Stomach (tissue), 9 donors: ENCODE results near the gene TRAF3. TPM values are rescaled to one million over a fixed set of nuclear protein-coding genes. Genes with fewer than 3 reads are reported as not detected.

Experiments
- DNase-seq, 2 donors: peaks; one replicate each; pipeline versions ENCODE4 v3.0.0 to v3.0.0-alpha.2; 2013 to 2019
- H3K27ac ChIP-seq, 5 donors: fragments of 200-600 bp in 4 of 5; sonication (generic) in 4 of 5; one replicate each; pipeline ENCODE4 v1.5.1; 2013 to 2019; ENCODE audit warnings: mild to moderate bottlenecking in 1 of 5, moderate library complexity in 1 of 5
- H3K27me3 ChIP-seq, 3 donors: fragments of 200-600 bp; sonication (generic); one replicate each; pipeline ENCODE4 v1.5.1; 2017 to 2019; ENCODE audit warnings: mixed run types in 1 of 3
- H3K36me3 ChIP-seq, 4 donors: fragments of 200-600 bp; sonication (generic); 1 replicate in 3 of 4; 2 replicates in 1 of 4; pipeline ENCODE4 v1.5.1; 2016 to 2019
- H3K4me1 ChIP-seq, 4 donors: fragments of 200-600 bp; sonication (generic); one replicate each; pipeline ENCODE4 v1.5.1; 2016 to 2019
- H3K4me3 ChIP-seq, 4 donors: fragments of 200-600 bp; sonication (generic) in 3 of 4; one replicate each; pipeline ENCODE4 v1.5.1; 2016 to 2019; ENCODE audit warnings: mild to moderate bottlenecking in 1 of 4
- H3K9me3 ChIP-seq, 4 donors: fragments of 200-600 bp; sonication (generic); one replicate each; pipeline ENCODE4 v1.5.1; 2016 to 2019
- CTCF ChIP-seq, 7 experiments: fragments of 450-650 bp in 4 of 7; fragments of 200-600 bp in 3 of 7; sonication (generic) in 3 of 7; IDR thresholded peaks; one replicate each; pipeline ENCODE4 v1.5.1; 2016 to 2019; ENCODE audit warnings: antibody characterized with exemption in 7 of 7, control low read depth in 2 of 7, mild to moderate bottlenecking in 1 of 7
- EP300 ChIP-seq: sonication (generic); formaldehyde crosslinking; IDR thresholded peaks from one replicate; pipeline ENCODE4 v1.6.1; 2017; ENCODE audit warnings: antibody characterized with exemption
- POLR2A ChIP-seq, 4 donors: fragments of 450-650 bp; IDR thresholded peaks; one replicate each; pipeline ENCODE4 v1.6.1; 2016; ENCODE audit warnings: antibody characterized with exemption in 4 of 4, control low read depth in 2 of 4, mild to moderate bottlenecking in 1 of 4, moderate library complexity in 1 of 4
- POLR2AphosphoS5 ChIP-seq, 3 donors: sonication (generic); formaldehyde crosslinking; IDR thresholded peaks; one replicate each; pipeline ENCODE4 v1.6.1; 2016; ENCODE audit warnings: antibody characterized with exemption in 3 of 3
- WGBS, 5 donors: extraction: QIAGEN DNeasy Blood & Tissue Kit in 3 of 5; methylation state at CpG; one replicate each; pipeline versions ENCODE4 v1.1.5 to v1.1.7; 2013 to 2018; 5-methylcytosine and 5-hydroxymethylcytosine counted together
- intact Hi-C: fragments of 100-400 bp; cut with DNase I; formaldehyde crosslinking; loops from one replicate; pipeline ENCODE4 v1.15.1; 2023; ENCODE audit warnings: low total_unique reads
- polyA plus RNA-seq, 3 donors: library from polyadenylated mRNA; stranded (reverse); fragments of 200-250 nt; gene quantifications; one replicate each; pipeline ENCODE4 v1.2.3, GENCODE V29; 2013
- total RNA-seq, 5 donors: library from RNA; depleted of rRNA; stranded (reverse); fragments of >200 nt; gene quantifications; one replicate each; pipeline versions ENCODE4 v1.1.0 to v1.2.3, GENCODE V29; 2014 to 2016
- donor health status: healthy with polysubstance abuse.
- donor health status: Bipolar disorder and iron deficiency.
- donor health status: healthy.

The TRAF3 gene
- total and polyA plus RNA-seq, 8 donors, result 3.5 to 30.1 (median 6.3) TPM

GRCh38 chr14:102914474-102915291 is 137.4 kb downstream of the TRAF3 start:
- no peak overlapping the region for H3K27ac ChIP-seq
- WGBS, 5 donors, result 79 to 86% (median 83%) methylated on average over 19 to 26 of the region's 26 CpGs
- TF ChIP-seq EP300, result no peak
- TF ChIP-seq CTCF (IDR thresholded peaks at IDR 0.05), result no peak
- no peak for TF ChIP-seq POLR2A (IDR thresholded peaks at IDR 0.05)
- no peak for TF ChIP-seq POLR2AphosphoS5 (IDR thresholded peaks at IDR 0.05)
- no peak for DNase-seq
- H3K4me1 ChIP-seq, result no peaks in the 10 kb centered on the region
- H3K4me3 ChIP-seq, result no peak overlapping the region
- intact Hi-C loops, result loop anchor here (10.0 kb wide), 1 partner anchor 140 kb away; the partner anchor contains the start of gene TRAF3
- no peaks in the 10 kb centered on the region for H3K27me3 ChIP-seq
- no peaks in the 10 kb centered on the region for H3K9me3 ChIP-seq
- H3K36me3 ChIP-seq, result peaks cover 0 to 10% (median 4%) of the 10 kb centered on the region in 4 donors

- Histone ChIP-seq H3K36me3 (peaks cover 0 to 10% (median 4%) of the 10 kb centered on the region in 4 donors), H3K4me1 (no peaks in the 10 kb centered on the region), H3K27me3 (no peaks in the 10 kb centered on the region), H3K27ac (no peak overlapping the region), H3K4me3 (no peak overlapping the region), H3K9me3 (no peaks in the 10 kb centered on the region)
- intact Hi-C loops, result loop anchor here (10.0 kb wide), 1 partner anchor 141 kb away; the partner anchor contains the start of gene TRAF3
- WGBS, 5 donors, result 70 to 84% (median 82%) methylated on average over 13 to 19 of the region's 19 CpGs
- TF ChIP-seq POLR2AphosphoS5 (IDR thresholded peaks at IDR 0.05), result no peak
- TF ChIP-seq CTCF (IDR thresholded peaks at IDR 0.05), result no peak
- no peak for TF ChIP-seq POLR2A (IDR thresholded peaks at IDR 0.05)
- TF ChIP-seq EP300, result no peak
- no peak for DNase-seq
Measured at GRCh38 chr14:102915292-102916110, 138.3 kb downstream of the TRAF3 start.

- intact Hi-C loops, result loop anchor here (10.0 kb wide), 1 partner anchor 142 kb away; the partner anchor contains the start of gene TRAF3
- H3K27ac ChIP-seq, result no peak overlapping the region
- TF ChIP-seq POLR2AphosphoS5 (IDR thresholded peaks at IDR 0.05) (no peak), CTCF (IDR thresholded peaks at IDR 0.05) (no peak), POLR2A (IDR thresholded peaks at IDR 0.05) (no peak)
Measured at GRCh38 chr14:102916347-102917055, 139.3 kb downstream of the TRAF3 start.

DNA sequence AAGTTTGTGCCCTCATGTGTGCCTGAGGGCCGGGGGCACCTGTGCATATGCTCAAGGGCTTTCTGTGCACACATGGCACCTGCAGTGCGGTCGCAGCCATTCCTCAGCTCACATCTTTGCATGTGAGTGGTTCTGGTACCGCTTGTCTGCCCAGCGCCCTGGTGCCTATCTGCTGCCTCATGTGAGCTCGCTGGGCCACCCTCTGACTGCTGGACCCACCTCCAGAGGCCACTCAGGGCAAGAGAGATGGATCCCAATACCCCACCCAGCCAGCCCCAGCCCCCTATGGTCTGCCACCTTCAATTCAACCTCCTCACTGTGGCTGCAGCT is 139.8 kb downstream of the TRAF3 start:
- H3K27ac ChIP-seq, result no peak overlapping the region
- peaks cover 0 to 4% (median 0%) of the 10 kb centered on the region in 3 donors for H3K27me3 ChIP-seq
- H3K4me3 ChIP-seq, result no peak overlapping the region
- WGBS, 5 donors, result 76 to 97% (median 90%) methylated on average over 5 to 6 of the region's 6 CpGs
- intact Hi-C loops, result loop anchor here (10.0 kb wide), 1 partner anchor 142 kb away; the partner anchor contains the start of gene TRAF3
- H3K4me1 ChIP-seq, result no peaks in the 10 kb centered on the region
- DNase-seq, result no peak
- peaks cover 0 to 6% (median 1%) of the 10 kb centered on the region in 4 donors for H3K36me3 ChIP-seq
- TF ChIP-seq CTCF (IDR thresholded peaks at IDR 0.05) (no peak), POLR2A (IDR thresholded peaks at IDR 0.05) (no peak), POLR2AphosphoS5 (IDR thresholded peaks at IDR 0.05) (no peak)
- no peaks in the 10 kb centered on the region for H3K9me3 ChIP-seq

More at GRCh38 chr14:102916347-102917055, 139.3 kb downstream of the TRAF3 start:
- DNase-seq, result no peak
- Histone ChIP-seq H3K9me3 (no peaks in the 10 kb centered on the region), H3K27me3 (no peaks in the 10 kb centered on the region), H3K36me3 (peaks cover 0 to 9% (median 4%) of the 10 kb centered on the region in 4 donors), H3K4me3 (no peak overlapping the region), H3K4me1 (no peaks in the 10 kb centered on the region)
- WGBS, 5 donors, result 79 to 86% (median 82%) methylated on average over 16 to 18 of the region's 18 CpGs
